Colonic mucosa (tissue), 4 donors: Measurements from ENCODE around the gene ARHGAP32. TPM values are rescaled to one million over a fixed set of nuclear protein-coding genes. Genes with fewer than 3 reads are reported as not detected.

Source experiments
- DNase-seq: peaks from one replicate; pipeline ENCODE4 v3.0.0-alpha.2; 2020
- H3K27ac ChIP-seq: fragments of 200-600 bp; one replicate; pipeline ENCODE4 v1.8.0; 2021
- H3K27me3 ChIP-seq: fragments of 200-600 bp; one replicate; pipeline ENCODE4 v1.8.0; 2021
- H3K36me3 ChIP-seq: fragments of 200-600 bp; one replicate; pipeline ENCODE4 v1.8.0; 2021
- H3K4me1 ChIP-seq: fragments of 200-600 bp; one replicate; pipeline ENCODE4 v1.8.0; 2021; ENCODE audit warnings: mild to moderate bottlenecking
- H3K4me3 ChIP-seq: fragments of 200-600 bp; one replicate; pipeline ENCODE4 v1.8.0; 2021
- H3K9ac ChIP-seq, 2 donors: one replicate each; pipeline ENCODE4 v1.7.0; 2013; ENCODE audit warnings: control low read depth in 2 of 2, low read depth in 2 of 2, low read length in 2 of 2
- H3K9me3 ChIP-seq: fragments of 200-600 bp; one replicate; pipeline ENCODE4 v1.8.0; 2021
- intact Hi-C: fragments of 100-400 bp; cut with DNase I; formaldehyde crosslinking; loops from one replicate; pipeline ENCODE4 v1.14.1; 2022
- total RNA-seq, 2 donors: library from RNA; stranded (reverse); fragmentation: NEBNext Ultra II Directional in 1 of 2; extraction: Animal tissue kit (Norgen Biotek cat#: 25700) in 1 of 2; gene quantifications; one replicate each; pipeline ENCODE4 v1.2.1, GENCODE V29; 2021
- TF ChIP-seq, protein P1 (sequence below): fragments of 200-600 bp; IDR thresholded peaks from one replicate; pipeline ENCODE4 v1.8.0; 2022; ENCODE audit warnings: antibody characterized with exemption, mild to moderate bottlenecking
- donor health status: healthy.
- donor health status: DM: no; HTN: no; CAD: no.
- donor health status: DM: no; HTN: no; CAD: no.

Gene ARHGAP32
- total RNA-seq, 2 donors from 2014 or later = 52.6 to 65.7 TPM

- TF ChIP-seq, protein P1, sequence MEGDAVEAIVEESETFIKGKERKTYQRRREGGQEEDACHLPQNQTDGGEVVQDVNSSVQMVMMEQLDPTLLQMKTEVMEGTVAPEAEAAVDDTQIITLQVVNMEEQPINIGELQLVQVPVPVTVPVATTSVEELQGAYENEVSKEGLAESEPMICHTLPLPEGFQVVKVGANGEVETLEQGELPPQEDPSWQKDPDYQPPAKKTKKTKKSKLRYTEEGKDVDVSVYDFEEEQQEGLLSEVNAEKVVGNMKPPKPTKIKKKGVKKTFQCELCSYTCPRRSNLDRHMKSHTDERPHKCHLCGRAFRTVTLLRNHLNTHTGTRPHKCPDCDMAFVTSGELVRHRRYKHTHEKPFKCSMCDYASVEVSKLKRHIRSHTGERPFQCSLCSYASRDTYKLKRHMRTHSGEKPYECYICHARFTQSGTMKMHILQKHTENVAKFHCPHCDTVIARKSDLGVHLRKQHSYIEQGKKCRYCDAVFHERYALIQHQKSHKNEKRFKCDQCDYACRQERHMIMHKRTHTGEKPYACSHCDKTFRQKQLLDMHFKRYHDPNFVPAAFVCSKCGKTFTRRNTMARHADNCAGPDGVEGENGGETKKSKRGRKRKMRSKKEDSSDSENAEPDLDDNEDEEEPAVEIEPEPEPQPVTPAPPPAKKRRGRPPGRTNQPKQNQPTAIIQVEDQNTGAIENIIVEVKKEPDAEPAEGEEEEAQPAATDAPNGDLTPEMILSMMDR = no peak
- no peak for DNase-seq
- Histone ChIP-seq H3K27ac (no peak overlapping the region), H3K4me1 (no peaks in the 10 kb centered on the region), H3K27me3 (no peaks in the 10 kb centered on the region), H3K36me3 (no peaks in the 10 kb centered on the region), H3K9me3 (no peaks in the 10 kb centered on the region), H3K4me3 (no peak overlapping the region), H3K9ac (no peak overlapping the region)
- intact Hi-C loops = no loop called here
These were observed 31.6 kb upstream of the ARHGAP32 start for GRCh38 chr11:129223701-129224149.

DNA sequence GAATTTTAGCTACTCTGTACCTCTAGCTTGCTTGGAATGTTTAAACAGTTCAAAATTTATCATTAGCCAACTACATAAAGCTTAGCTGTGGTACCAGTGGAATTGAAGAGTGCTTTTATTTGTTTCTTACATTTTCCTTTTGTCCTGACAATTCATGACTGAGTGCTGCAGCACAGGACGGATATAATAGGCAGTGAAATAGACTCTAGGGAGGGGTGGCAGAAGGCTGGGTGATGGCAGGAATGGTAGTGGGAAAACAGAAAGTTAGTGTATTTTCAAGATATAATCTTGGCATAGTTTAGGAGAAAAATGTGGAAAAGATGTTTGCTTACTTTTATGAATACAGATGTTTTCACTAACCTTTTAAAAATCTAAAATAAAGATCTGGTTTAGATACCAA, 31.1 kb upstream of the ARHGAP32 start:
- no peak for DNase-seq
- Histone ChIP-seq H3K9me3 (no peaks in the 10 kb centered on the region), H3K4me1 (no peaks in the 10 kb centered on the region), H3K4me3 (no peak overlapping the region), H3K9ac (no peak overlapping the region), H3K27ac (no peak overlapping the region), H3K27me3 (no peaks in the 10 kb centered on the region), H3K36me3 (no peaks in the 10 kb centered on the region)
- TF ChIP-seq, protein P1 = no peak
- intact Hi-C loops = no loop called here

DNA sequence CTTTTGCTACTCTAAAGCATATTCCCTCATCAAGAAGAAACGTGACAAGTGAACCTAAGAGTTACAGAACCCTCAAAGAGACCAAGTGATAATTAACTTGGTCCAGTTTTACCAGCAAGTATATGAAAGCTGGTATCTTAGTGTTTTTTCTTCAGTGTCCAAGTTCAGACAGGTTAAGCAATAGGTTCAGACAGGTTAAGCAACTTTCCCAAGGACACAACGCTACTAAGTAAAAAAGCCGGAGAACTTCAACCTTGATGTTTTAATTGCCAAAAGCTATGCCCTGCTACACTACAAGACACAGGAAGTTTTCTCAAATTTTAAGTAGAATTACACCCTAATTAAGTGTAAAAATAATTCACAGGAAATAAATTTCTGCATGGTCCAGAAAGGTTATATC, 30.0 kb upstream of the ARHGAP32 start:
- Histone ChIP-seq H3K9me3 (no peaks in the 10 kb centered on the region), H3K27me3 (no peaks in the 10 kb centered on the region), H3K9ac (no peak overlapping the region), H3K36me3 (no peaks in the 10 kb centered on the region), H3K4me1 (no peaks in the 10 kb centered on the region), H3K4me3 (no peak overlapping the region), H3K27ac (no peak overlapping the region)
- TF ChIP-seq, protein P1 = no peak
- DNase-seq = no peak
- intact Hi-C loops = no loop called here

- Histone ChIP-seq H3K27ac (no peak overlapping the region), H3K4me3 (no peak overlapping the region), H3K36me3 (no peaks in the 10 kb centered on the region), H3K9ac (no peak overlapping the region), H3K9me3 (no peaks in the 10 kb centered on the region), H3K4me1 (no peaks in the 10 kb centered on the region), H3K27me3 (no peaks in the 10 kb centered on the region)
- DNase-seq = no peak
- intact Hi-C loops = no loop called here
- TF ChIP-seq, protein P1 = no peak
These were observed 23.6 kb upstream of the ARHGAP32 start for GRCh38 chr11:129215506-129216245.

GRCh38 chr11:129214710-129215295, 22.7 kb upstream of the ARHGAP32 start:
- Histone ChIP-seq H3K27ac (no peak overlapping the region), H3K36me3 (no peaks in the 10 kb centered on the region), H3K9me3 (no peaks in the 10 kb centered on the region), H3K9ac (no peak overlapping the region), H3K27me3 (no peaks in the 10 kb centered on the region), H3K4me1 (no peaks in the 10 kb centered on the region), H3K4me3 (no peak overlapping the region)
- TF ChIP-seq, protein P1 = no peak
- DNase-seq = no peak
- intact Hi-C loops = no loop called here
